Loucy (cell line): ENCODE measurements around the gene ZCCHC3.

Source experiments
- EZH2phosphoT487 ChIP-seq: fragments of 200-600 bp; IDR thresholded peaks from 2 replicates; pipeline ENCODE4 v1.6.1; 2018; ENCODE audit warnings: antibody characterized with exemption, mild to moderate bottlenecking, moderate library complexity, borderline replicate concordance
- TF ChIP-seq, protein P1 (sequence below): fragments of 200-600 bp; sonication (generic); conservative IDR thresholded peaks from 2 replicates; pipeline ENCODE4 v1.5.1; 2014; ENCODE audit warnings: mild to moderate bottlenecking, antibody characterized with exemption, low read length

DNA sequence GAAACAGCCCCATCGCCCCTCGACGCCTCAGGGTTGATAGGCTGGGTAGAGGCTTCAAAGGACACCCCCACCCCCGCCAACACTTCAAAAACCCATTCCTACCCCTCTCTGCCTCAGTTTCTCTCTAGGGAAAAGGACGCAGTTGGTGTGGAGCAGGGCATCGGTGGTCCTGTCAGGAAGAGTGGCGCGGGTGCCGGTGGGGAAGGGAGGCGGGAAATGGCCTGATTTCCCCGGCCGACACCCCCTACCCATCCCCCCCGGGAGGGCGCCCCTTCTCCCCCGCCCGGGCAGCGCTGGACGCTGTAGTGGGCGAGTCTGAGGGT, 49.9 kb downstream of the ZCCHC3 start:
- TF ChIP-seq, protein P1, sequence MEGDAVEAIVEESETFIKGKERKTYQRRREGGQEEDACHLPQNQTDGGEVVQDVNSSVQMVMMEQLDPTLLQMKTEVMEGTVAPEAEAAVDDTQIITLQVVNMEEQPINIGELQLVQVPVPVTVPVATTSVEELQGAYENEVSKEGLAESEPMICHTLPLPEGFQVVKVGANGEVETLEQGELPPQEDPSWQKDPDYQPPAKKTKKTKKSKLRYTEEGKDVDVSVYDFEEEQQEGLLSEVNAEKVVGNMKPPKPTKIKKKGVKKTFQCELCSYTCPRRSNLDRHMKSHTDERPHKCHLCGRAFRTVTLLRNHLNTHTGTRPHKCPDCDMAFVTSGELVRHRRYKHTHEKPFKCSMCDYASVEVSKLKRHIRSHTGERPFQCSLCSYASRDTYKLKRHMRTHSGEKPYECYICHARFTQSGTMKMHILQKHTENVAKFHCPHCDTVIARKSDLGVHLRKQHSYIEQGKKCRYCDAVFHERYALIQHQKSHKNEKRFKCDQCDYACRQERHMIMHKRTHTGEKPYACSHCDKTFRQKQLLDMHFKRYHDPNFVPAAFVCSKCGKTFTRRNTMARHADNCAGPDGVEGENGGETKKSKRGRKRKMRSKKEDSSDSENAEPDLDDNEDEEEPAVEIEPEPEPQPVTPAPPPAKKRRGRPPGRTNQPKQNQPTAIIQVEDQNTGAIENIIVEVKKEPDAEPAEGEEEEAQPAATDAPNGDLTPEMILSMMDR: no peak
- no peak for TF ChIP-seq EZH2phosphoT487
